Urinary bladder (tissue), 4 donors: ENCODE data around the gene TMEM63B. TPM values are rescaled to one million over a fixed set of nuclear protein-coding genes. Genes with fewer than 3 reads are reported as not detected.
A peak's percentile ranks its signal among the peaks of the same experiment; 100 is the strongest.

Experiments
- DNase-seq: peaks from one replicate; pipeline ENCODE4 v3.0.0-alpha.2; 2015; ENCODE audit errors: extremely low spot score
- H3K27ac ChIP-seq: one replicate; pipeline ENCODE4 v1.5.1; 2013; ENCODE audit warnings: low read depth, mild to moderate bottlenecking, moderate library complexity
- H3K36me3 ChIP-seq: one replicate; pipeline ENCODE4 v1.6.1; 2013; ENCODE audit warnings: mild to moderate bottlenecking, moderate library complexity; ENCODE audit not compliant: insufficient read depth
- H3K4me1 ChIP-seq: one replicate; pipeline ENCODE4 v1.6.1; 2013; ENCODE audit warnings: mild to moderate bottlenecking, moderate library complexity; ENCODE audit not compliant: insufficient read depth
- H3K4me3 ChIP-seq: one replicate; pipeline ENCODE4 v1.5.1; 2013; ENCODE audit warnings: low read depth, low read length
- WGBS: extraction: QIAGEN DNeasy Blood & Tissue Kit; methylation state at CpG from one replicate; pipeline ENCODE4 v1.1.7; 2013; 5-methylcytosine and 5-hydroxymethylcytosine counted together
- polyA plus RNA-seq: library from polyadenylated mRNA; stranded (reverse); fragments of 200-250 nt; gene quantifications from one replicate; pipeline ENCODE4 v1.2.3, GENCODE V29; 2013
- total RNA-seq: library from RNA; depleted of rRNA; stranded (reverse); fragments of >200 nt; gene quantifications from one replicate; pipeline ENCODE4 v1.2.3, GENCODE V29; 2014
- donor health status: healthy with polysubstance abuse.
- donor health status: healthy.

TMEM63B gene
- total and polyA plus RNA-seq, 2 donors = 12.4 to 20.0 TPM

GRCh38 chr6:44199883-44200282 lies 72.5 kb downstream of the TMEM63B start:
- no peaks in the 10 kb centered on the region for H3K4me1 ChIP-seq
- no peak overlapping the region for H3K27ac ChIP-seq
- no peak for DNase-seq
- H3K4me3 ChIP-seq = no peak overlapping the region
- 90% methylated on average over 4 of the region's 4 CpGs for whole genome bisulfite sequencing
- H3K36me3 ChIP-seq = no peaks in the 10 kb centered on the region

GRCh38 chr6:44201200-44201599 lies 73.8 kb downstream of the TMEM63B start:
- DNase-seq = no peak
- Histone ChIP-seq H3K4me1 (no peaks in the 10 kb centered on the region), H3K36me3 (no peaks in the 10 kb centered on the region), H3K4me3 (no peak overlapping the region), H3K27ac (peak overlapping the region; percentile 92)
- WGBS = 83% methylated on average over 3 of the region's 3 CpGs

GRCh38 chr6:44201638-44202303 lies 74.4 kb downstream of the TMEM63B start:
- Histone ChIP-seq H3K27ac (peak overlapping the region; percentile 92), H3K36me3 (no peaks in the 10 kb centered on the region), H3K4me3 (no peak overlapping the region), H3K4me1 (no peaks in the 10 kb centered on the region)
- DNase-seq = no peak
- WGBS = 76% methylated on average over 11 of the region's 11 CpGs

GRCh38 chr6:44202332-44202971 lies 75.1 kb downstream of the TMEM63B start:
- WGBS = 81% methylated on average over 4 of the region's 4 CpGs
- Histone ChIP-seq H3K36me3 (no peaks in the 10 kb centered on the region), H3K27ac (no peak overlapping the region), H3K4me3 (no peak overlapping the region), H3K4me1 (no peaks in the 10 kb centered on the region)
- DNase-seq = no peak

DNA sequence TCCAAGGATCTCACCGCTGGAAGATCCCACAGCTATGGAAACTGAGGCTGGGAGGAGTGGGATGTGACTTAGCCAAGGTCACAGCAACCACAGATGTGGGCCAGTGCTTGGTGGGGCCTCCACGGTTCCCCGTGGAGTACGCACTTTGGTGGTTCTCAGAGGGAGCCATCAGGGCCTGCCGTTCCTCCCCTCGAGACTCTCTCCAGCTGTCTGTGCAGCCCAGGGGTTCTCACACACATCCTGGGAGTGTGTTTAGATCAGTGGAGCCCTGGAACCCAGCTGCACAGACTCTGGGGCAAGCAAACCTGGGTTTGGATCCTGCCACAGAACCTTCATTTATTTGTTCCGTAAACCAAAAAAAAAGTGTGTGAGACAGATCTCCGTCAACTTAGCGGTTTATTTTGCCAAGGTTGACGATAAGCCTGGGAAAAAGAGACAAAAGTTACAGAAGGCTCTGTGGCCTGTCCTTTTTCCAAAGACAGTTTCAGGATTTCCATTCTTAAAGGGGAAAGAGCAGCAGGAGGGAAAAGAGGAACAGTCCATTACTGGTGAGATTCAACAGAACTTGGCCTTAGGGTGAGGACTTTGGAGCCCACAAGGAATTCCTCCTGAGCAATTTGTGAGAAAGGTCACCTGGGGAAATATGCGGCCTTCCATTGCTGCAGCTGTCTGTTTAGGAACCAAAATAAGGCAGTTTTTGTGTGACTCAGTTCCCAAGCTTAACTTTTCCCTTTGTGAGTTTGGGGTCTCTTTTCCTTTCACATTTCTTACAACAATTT lies 75.8 kb downstream of the TMEM63B start:
- Histone ChIP-seq H3K27ac (no peak overlapping the region), H3K4me1 (no peaks in the 10 kb centered on the region), H3K4me3 (no peak overlapping the region), H3K36me3 (no peaks in the 10 kb centered on the region)
- DNase-seq = no peak
- WGBS = 83% methylated on average over 11 of the region's 11 CpGs

- no peak for DNase-seq
- 84% methylated on average over 6 of the region's 6 CpGs for WGBS
- no peak overlapping the region for H3K4me3 ChIP-seq
- no peaks in the 10 kb centered on the region for H3K4me1 ChIP-seq
- no peaks in the 10 kb centered on the region for H3K36me3 ChIP-seq
- no peak overlapping the region for H3K27ac ChIP-seq
These were observed 76.6 kb downstream of the TMEM63B start for GRCh38 chr6:44203955-44204354.

Other genes starting within 250 kb of the TMEM63B start
- 27.4 TPM for gene MRPL14, start 102 bp upstream of the TMEM63B start, total RNA-seq
- 42.0 TPM for gene MRPL14, start 102 bp upstream of the TMEM63B start, polyA plus RNA-seq
- gene CAPN11, start 31.3 kb downstream of the TMEM63B start, total RNA-seq = 0.53 TPM
- gene CAPN11, start 31.3 kb downstream of the TMEM63B start, polyA plus RNA-seq = 1.1 TPM
- not detected for gene MYMX, start 89.4 kb downstream of the TMEM63B start, total RNA-seq
- 0.28 TPM for gene MYMX, start 89.4 kb downstream of the TMEM63B start, polyA plus RNA-seq
- 16.3 TPM for gene SLC29A1, start 96.0 kb downstream of the TMEM63B start, total RNA-seq
- gene SLC29A1, start 96.0 kb downstream of the TMEM63B start, polyA plus RNA-seq = 80.1 TPM
- 220 TPM for gene HSP90AB1, start 119.5 kb downstream of the TMEM63B start, total RNA-seq
- gene HSP90AB1, start 119.5 kb downstream of the TMEM63B start, polyA plus RNA-seq = 600 TPM
- gene SLC35B2, start 130.0 kb downstream of the TMEM63B start, total RNA-seq = 29.4 TPM
- gene SLC35B2, start 130.0 kb downstream of the TMEM63B start, polyA plus RNA-seq = 51.3 TPM
- gene NFKBIE, start 138.0 kb downstream of the TMEM63B start, total RNA-seq = 2.6 TPM
- gene NFKBIE, start 138.0 kb downstream of the TMEM63B start, polyA plus RNA-seq = 5.5 TPM
- 0.48 TPM for gene TMEM151B, start 142.9 kb downstream of the TMEM63B start, total RNA-seq
- 0.54 TPM for gene TMEM151B, start 142.9 kb downstream of the TMEM63B start, polyA plus RNA-seq
- gene AARS2, start 185.8 kb downstream of the TMEM63B start, total RNA-seq = 13.6 TPM
- gene AARS2, start 185.8 kb downstream of the TMEM63B start, polyA plus RNA-seq = 7.5 TPM
- gene SPATS1, start 215.1 kb downstream of the TMEM63B start, total RNA-seq = not detected
- gene SPATS1, start 215.1 kb downstream of the TMEM63B start, polyA plus RNA-seq = not detected